ENCODE measurements around the gene CHERP. TPM values are rescaled to one million over a fixed set of nuclear protein-coding genes. Genes with fewer than 3 reads are reported as not detected.
A peak's percentile ranks its signal among the peaks of the same experiment; 100 is the strongest.

CHERP gene
- total RNA-seq, 4 donors from 2014 or later = 13.3 to 35.6 (median 18.9) TPM

- Histone ChIP-seq H3K27ac (peak overlapping the region; percentile 65), H3K4me1 (peaks cover 95% of the 10 kb centered on the region)
- 89% methylated on average over 8 of the region's 13 CpGs for WGBS
These were observed 43.0 kb upstream of the CHERP start for GRCh38 chr19:16585094-16585801.

GRCh38 chr19:16584248-16585093 lies 42.2 kb upstream of the CHERP start:
- Histone ChIP-seq H3K36me3 (peaks cover 4% of the 10 kb centered on the region), H3K27ac (peak overlapping the region; percentile 65), H3K4me1 (peaks cover 91% of the 10 kb centered on the region), H3K9me3 (no peaks in the 10 kb centered on the region), H3K27me3 (no peaks in the 10 kb centered on the region), H3K4me3 (peak overlapping the region; percentile 12)
- WGBS = 13% methylated on average over 15 of the region's 15 CpGs
- TF ChIP-seq POLR2AphosphoS5 (IDR thresholded peaks at IDR 0.05) (no peak), POLR2A (IDR thresholded peaks at IDR 0.05) (no peak), EP300 (IDR thresholded peaks at IDR 0.05) (no peak)
- TF ChIP-seq, protein P1, sequence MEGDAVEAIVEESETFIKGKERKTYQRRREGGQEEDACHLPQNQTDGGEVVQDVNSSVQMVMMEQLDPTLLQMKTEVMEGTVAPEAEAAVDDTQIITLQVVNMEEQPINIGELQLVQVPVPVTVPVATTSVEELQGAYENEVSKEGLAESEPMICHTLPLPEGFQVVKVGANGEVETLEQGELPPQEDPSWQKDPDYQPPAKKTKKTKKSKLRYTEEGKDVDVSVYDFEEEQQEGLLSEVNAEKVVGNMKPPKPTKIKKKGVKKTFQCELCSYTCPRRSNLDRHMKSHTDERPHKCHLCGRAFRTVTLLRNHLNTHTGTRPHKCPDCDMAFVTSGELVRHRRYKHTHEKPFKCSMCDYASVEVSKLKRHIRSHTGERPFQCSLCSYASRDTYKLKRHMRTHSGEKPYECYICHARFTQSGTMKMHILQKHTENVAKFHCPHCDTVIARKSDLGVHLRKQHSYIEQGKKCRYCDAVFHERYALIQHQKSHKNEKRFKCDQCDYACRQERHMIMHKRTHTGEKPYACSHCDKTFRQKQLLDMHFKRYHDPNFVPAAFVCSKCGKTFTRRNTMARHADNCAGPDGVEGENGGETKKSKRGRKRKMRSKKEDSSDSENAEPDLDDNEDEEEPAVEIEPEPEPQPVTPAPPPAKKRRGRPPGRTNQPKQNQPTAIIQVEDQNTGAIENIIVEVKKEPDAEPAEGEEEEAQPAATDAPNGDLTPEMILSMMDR (IDR thresholded peaks at IDR 0.05) = no peak
- peak; percentile 91 to 92 for DNase-seq (ENCODE audit: low spot score in 2 of 2)

More at GRCh38 chr19:16585094-16585801, 43.0 kb upstream of the CHERP start:
- peaks cover 4% of the 10 kb centered on the region for H3K36me3 ChIP-seq
- DNase-seq (ENCODE audit: low spot score in 2 of 2) = peak in 1 of 2 donors; percentile 60
- TF ChIP-seq POLR2AphosphoS5 (IDR thresholded peaks at IDR 0.05) = no peak
- no peak for TF ChIP-seq EP300 (IDR thresholded peaks at IDR 0.05)
- TF ChIP-seq, protein P1 (IDR thresholded peaks at IDR 0.05) = no peak
- TF ChIP-seq POLR2A (IDR thresholded peaks at IDR 0.05) = no peak
- no peaks in the 10 kb centered on the region for H3K27me3 ChIP-seq
- H3K4me3 ChIP-seq = peak overlapping the region; percentile 12
- H3K9me3 ChIP-seq = no peaks in the 10 kb centered on the region

- peak in 1 of 2 donors; percentile 56 for DNase-seq (ENCODE audit: low spot score in 2 of 2)
- 90% methylated on average over 9 of the region's 10 CpGs for WGBS
- H3K27ac ChIP-seq = peak overlapping the region; percentile 52
- H3K9me3 ChIP-seq = no peaks in the 10 kb centered on the region
- peaks cover 13% of the 10 kb centered on the region for H3K36me3 ChIP-seq
- peaks cover 81% of the 10 kb centered on the region for H3K4me1 ChIP-seq
- no peak overlapping the region for H3K4me3 ChIP-seq
- TF ChIP-seq, protein P1 (IDR thresholded peaks at IDR 0.05) = no peak
- TF ChIP-seq POLR2AphosphoS5 (IDR thresholded peaks at IDR 0.05) = no peak
- TF ChIP-seq EP300 (IDR thresholded peaks at IDR 0.05) = no peak
- no peak for TF ChIP-seq POLR2A (IDR thresholded peaks at IDR 0.05)
- no peaks in the 10 kb centered on the region for H3K27me3 ChIP-seq
These were observed 40.4 kb upstream of the CHERP start for GRCh38 chr19:16582486-16583261.

DNA sequence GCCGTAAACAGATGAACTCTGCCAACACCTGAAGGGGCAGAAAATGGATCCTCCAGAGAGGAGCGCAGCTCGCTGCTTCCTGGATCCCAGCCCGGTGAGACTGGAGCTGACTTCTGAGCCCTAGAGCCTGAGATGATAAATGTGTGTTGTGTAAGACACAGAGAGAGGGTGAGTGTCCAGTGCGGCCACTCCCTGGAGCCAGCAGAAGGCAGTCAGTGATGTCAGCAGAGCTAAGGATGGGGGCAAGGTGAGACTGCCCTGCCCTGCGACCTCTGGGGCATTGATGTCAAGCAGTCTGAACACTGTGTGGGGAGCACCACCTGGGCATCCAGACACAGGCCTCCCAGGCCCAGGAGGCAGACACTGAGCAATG lies 39.7 kb upstream of the CHERP start:
- TF ChIP-seq POLR2A (IDR thresholded peaks at IDR 0.05) (no peak), POLR2AphosphoS5 (IDR thresholded peaks at IDR 0.05) (no peak), EP300 (IDR thresholded peaks at IDR 0.05) (no peak)
- TF ChIP-seq, protein P1 (IDR thresholded peaks at IDR 0.05) = no peak
- peaks cover 20% of the 10 kb centered on the region for H3K36me3 ChIP-seq
- 70% methylated on average over 6 of the region's 6 CpGs for WGBS
- no peak for DNase-seq (ENCODE audit: low spot score in 2 of 2)
- no peaks in the 10 kb centered on the region for H3K27me3 ChIP-seq
- no peaks in the 10 kb centered on the region for H3K9me3 ChIP-seq
- H3K27ac ChIP-seq = peak overlapping the region; percentile 52
- peaks cover 74% of the 10 kb centered on the region for H3K4me1 ChIP-seq
- no peak overlapping the region for H3K4me3 ChIP-seq
